Embryonic facial prominence (tissue), 1 donor: Measurements from ENCODE around the gene RGS6.
A peak's percentile ranks its signal among the peaks of the same experiment; 100 is the strongest.

Experiments
- DNase-seq: peaks from one replicate; pipeline ENCODE4 v3.0.0-alpha.2; 2016; ENCODE audit errors: extremely low spot score

The RGS6 gene

DNA sequence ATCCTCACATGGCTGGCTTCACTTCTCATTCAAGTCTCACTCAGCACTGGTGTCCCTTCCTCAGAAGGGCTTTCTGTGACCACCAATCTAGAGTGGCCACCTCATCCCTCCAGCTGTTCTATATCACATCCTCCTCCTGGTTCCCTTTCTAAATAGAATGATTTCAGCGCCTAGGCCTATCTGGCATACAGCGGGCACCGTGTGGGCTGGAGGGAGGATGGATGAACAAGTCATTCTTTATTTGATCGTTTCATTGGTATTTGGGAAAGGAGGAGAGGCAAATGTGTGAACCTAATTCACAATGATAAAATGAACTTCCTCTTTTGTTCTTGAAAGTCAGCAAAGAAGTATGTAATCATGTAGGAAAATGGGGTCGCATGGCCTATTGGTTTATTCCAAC lies 567.5 kb downstream of the RGS6 start:
- DNase-seq: no peak

GRCh38 chr14:72500234-72500838 lies 568.1 kb downstream of the RGS6 start:
- no peak for DNase-seq

DNA sequence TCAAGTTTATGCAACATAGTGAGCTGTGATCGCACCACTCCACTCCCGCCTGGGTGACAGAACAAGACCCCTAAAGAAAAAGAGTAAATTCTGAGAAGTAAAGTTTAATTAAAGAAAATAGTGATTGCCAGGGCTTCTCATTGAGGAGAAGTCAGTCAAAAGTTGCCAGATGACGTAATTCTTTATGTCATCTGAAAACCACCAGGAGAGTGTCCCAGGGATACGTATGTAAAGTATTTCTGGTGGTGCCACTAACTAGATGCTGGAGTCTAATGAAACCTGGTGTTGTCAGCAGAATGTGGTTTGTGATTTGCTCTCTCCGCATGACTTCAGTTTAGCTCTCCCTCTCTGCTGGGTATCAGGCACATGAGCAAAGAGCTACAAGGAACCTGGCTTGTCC lies 569.2 kb downstream of the RGS6 start:
- no peak for DNase-seq

- DNase-seq: no peak
Measured at GRCh38 chr14:72503271-72503670, 571.0 kb downstream of the RGS6 start.

GRCh38 chr14:72503696-72504368 lies 571.6 kb downstream of the RGS6 start:
- DNase-seq: no peak

GRCh38 chr14:72510566-72510965 lies 578.3 kb downstream of the RGS6 start:
- DNase-seq: no peak

GRCh38 chr14:72512281-72512680 lies 580.1 kb downstream of the RGS6 start:
- no peak for DNase-seq

DNA sequence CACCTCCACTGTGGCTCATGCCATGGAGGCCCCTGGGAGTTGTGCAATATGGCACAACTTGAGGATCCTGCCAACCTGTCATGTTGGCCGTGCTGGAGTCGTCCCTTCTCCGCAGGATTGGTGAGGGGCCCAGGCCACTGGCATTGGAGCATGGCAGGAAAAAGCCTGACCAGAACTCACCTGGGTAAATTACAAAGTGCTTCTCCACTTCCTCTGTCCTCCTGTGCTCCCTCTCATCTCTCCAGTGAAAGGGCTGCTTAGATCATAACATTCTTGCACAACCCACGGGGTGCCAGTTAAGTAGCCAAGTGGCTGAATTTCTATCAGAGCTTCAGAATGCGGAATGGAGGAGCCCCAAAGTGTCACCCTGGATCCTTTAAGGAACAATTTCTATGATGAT lies 580.7 kb downstream of the RGS6 start:
- no peak for DNase-seq

- no peak for DNase-seq
Measured at GRCh38 chr14:72513346-72513745, 581.1 kb downstream of the RGS6 start.

DNA sequence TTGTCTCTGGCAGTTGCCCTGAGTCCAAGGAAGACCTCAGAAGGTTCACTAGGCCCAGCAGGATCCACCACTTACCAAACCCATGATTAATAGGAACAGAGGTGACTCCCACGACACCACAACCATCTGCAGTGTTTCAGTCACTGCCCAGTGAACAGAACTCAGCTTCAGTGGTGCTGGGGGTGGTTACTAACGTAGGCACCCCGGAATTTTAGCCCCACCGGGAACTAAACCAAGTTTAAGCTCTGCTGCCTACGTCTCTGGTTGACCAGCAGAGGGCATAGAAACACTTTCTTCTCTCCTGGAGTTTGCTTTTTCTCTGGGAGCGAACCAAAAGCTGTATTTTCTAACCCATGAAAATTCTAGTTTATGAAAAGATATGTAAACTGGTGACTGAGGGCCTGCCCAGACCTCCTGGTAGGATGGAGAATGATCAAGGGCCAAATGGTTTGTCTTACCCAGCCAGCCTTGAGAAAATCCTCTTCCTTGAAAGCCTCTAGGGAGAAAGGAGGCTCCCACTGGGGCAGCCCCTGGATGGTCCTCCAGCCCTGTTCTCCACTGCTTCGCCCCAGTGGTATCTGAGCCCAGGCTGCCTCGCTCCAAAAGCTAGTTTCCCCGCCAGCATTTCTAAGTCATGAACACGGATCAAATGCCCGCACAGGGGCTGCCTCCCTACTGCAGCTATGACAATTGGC lies 581.9 kb downstream of the RGS6 start:
- DNase-seq: no peak

DNA sequence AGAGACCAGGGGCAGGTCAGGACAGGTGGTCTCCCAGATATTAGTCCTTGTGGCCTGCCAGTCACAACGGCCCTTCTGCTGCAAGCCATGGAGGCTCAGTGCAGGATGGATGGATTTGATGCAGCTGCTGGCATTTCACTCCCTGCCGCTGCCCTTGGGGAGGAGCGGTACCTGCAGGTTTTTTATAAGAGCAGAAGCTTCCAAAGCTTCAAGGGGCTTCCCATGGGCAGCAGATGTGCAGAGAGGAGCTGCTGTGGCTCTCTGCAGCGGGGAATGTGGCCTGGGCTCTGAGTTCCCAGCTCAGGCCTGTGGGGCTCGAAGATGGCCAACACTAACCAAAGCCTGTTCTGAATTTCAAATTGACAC lies 582.4 kb downstream of the RGS6 start:
- no peak for DNase-seq

DNA sequence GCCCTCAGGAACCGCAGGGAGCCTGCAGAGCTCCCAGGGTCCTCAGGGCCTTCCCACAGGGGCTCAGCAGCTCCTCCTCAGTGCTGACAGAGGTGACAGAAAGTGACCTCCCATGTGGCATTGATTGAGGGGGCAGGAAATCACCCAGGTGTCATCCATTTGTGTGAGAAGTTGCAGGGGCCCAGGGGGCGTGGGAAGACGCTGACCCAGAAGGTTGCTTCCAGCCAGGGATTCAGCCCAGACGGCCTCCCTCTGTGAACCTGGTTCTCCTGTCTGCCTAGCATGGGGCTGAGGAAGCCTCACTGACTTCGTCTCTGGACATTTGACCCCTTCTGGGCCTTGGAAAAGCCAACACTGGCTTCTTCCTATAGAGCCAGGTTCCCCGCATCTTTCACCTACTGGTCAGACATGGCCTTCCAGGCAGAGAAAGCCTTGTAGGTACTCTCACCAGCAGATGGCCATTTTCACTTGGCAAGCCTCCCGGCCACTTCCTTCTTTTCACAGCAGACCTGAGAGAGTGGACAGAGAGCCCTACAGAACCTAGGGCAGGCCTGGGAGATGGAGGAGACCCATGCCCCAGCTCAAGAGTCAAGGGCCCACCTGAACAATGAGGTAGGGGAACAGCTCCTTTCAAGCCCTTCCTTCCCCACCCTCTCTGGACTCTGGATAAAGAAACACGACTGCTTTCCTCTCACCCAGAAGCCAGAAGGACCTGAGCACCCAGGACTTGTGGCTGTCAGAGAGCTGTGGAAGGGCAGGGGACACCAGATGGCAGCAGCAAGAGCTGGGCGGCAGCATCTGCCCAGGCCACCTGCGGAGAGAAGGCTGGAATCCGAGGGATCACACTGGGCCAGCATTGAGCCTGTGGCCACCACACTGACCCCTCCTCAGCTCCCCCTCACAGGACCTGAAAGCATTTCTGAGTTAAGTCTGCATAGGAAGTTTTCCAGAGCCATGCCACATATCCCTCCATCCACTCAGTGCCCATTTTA lies 583.8 kb downstream of the RGS6 start:
- DNase-seq: no peak

GRCh38 chr14:72516936-72517700 lies 584.9 kb downstream of the RGS6 start:
- peak; percentile 45 for DNase-seq

DNA sequence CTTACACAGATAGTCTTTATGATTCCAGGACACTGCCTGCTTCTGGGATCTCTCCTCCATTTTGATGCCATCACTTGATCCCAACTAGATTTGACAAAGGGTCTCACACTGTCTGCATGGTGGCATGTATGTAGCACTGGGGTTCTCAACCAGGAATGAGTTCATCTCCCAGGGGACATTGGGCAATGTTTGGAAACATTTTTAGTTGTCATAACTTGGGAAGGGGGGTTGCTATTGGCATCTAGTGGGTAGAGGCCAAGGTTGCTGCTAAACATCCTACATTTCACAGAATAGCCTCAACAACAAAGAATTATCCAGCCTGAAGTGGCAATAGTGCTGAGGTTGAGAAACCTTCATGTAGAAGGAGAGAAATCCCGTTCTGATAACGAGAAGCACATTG lies 585.5 kb downstream of the RGS6 start:
- DNase-seq: no peak

DNA sequence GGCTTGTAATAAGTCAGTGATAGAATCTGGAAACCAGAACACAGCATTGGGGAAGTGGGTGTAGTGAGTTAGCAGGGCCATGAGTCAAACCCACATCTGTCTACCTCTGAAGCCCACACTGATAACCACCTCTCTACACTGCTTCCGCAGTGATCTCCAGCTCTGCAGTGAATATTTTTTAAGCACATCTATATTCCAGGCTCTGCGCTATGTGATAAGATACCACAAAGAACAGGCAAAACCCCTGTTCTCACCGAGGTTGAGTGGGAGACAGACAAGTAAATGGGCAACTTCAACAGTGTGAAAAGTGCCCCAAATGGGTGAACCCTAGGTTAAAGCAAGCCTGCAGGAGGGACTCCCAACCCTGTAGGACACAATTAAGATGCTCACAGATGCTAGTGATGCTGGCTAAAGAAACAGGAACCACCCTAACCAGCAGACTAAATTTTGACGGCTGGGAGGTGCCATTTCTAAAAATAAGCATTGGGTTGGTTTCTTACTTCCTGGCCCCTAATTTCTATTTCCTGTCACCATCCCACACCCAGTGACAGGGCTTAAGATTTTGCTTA lies 586.7 kb downstream of the RGS6 start:
- DNase-seq: no peak

- no peak for DNase-seq
Measured at GRCh38 chr14:72519543-72519942, 587.3 kb downstream of the RGS6 start.

DNA sequence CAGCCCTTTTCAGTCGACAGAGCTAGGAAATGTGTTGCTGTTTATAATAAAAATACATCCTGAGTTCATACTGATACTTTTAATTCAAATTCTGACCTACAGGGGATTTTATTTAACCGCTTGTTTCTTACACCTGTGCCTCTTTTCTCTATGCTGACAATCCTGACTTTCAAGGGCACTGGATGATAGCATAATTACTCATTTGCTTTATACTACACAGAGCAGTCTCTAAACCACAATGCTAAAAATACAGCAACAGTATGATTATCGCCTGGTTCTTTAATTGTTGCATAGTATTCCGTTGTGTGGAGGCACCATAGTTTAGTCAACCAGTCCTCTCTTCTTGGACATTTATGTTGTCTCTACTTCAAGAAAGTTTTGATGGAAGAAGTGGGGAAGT lies 588.8 kb downstream of the RGS6 start:
- DNase-seq: no peak

GRCh38 chr14:72521968-72522741 lies 589.9 kb downstream of the RGS6 start:
- no peak for DNase-seq

GRCh38 chr14:72522847-72523246 lies 590.6 kb downstream of the RGS6 start:
- DNase-seq: no peak
